Stimulated activated CD4-positive, alpha-beta T cell treated with anti-CD3 and anti-CD28 coated beads, Interleukin-1b, Interleukin-23, amount 100 ng/mL, for 4 hours (primary cell): Measurements from ENCODE around the gene TBX3.
A peak's percentile ranks its signal among the peaks of the same experiment; 100 is the strongest.

ENCODE experiments used
- DNase-seq, 2 donors: peaks; one replicate each; pipeline ENCODE4 v3.0.0-alpha.2; 2020; ENCODE audit warnings: low read depth in 2 of 2

Gene TBX3

DNA sequence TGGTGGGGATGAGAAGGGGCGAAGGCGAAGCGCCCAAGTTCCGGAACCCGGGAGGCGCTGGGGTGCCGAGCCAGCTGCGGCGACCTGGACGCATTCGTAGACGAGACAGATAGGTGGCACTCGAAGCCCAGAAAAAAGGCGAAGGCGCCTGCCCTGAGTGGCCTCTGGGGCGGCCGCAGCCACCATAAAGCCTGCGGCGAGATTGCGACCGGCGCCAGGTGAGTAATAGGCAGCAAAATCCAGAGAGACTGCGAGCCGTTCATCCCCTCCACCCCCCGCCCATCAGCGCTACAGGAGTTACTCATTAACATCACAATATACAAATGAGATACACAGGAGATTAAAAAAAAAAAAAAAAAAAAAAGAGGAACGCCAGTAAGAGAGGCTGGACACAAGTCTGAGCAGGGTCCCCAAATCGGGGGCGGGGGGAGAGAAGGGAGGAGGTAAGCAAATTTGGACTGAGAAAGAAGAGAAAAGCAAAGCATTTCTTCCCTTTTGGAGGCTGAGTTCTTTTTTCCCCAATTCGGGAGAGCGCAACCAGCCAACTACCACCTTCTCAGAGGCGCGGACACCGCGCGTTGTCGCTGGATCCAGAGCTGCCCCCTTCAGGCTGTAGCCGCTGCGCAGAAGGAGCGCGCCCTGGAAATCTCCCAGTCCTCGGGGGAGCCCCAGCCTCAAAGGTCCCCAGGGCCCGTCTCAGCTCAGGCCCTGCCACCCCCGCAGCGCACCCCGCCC is 15.7 kb downstream of the TBX3 start:
- no peak for DNase-seq

DNA sequence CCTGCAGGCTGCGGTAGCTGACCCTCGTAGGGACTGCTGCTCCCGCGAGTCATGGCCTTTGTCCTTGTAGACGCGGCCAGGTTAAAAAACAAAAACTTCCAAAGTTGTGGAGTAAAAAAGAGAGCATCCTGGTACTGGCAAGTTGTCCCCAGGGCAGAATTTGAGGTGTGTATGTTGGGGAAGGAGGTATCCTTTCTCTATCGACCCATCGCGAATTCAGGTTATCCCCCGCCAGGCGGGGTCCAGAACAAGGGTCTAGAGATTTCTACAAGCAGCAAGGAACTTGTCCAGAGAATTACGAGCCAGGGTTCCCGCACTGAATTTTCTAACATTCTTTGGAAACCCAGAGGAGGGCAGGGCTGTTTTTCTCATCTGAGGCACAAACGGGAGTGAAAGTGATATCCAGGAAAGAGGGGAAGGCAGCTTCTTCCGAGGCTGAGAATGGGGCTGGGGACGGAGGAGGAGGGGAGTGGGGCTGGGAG is 16.3 kb downstream of the TBX3 start:
- no peak for DNase-seq

DNA sequence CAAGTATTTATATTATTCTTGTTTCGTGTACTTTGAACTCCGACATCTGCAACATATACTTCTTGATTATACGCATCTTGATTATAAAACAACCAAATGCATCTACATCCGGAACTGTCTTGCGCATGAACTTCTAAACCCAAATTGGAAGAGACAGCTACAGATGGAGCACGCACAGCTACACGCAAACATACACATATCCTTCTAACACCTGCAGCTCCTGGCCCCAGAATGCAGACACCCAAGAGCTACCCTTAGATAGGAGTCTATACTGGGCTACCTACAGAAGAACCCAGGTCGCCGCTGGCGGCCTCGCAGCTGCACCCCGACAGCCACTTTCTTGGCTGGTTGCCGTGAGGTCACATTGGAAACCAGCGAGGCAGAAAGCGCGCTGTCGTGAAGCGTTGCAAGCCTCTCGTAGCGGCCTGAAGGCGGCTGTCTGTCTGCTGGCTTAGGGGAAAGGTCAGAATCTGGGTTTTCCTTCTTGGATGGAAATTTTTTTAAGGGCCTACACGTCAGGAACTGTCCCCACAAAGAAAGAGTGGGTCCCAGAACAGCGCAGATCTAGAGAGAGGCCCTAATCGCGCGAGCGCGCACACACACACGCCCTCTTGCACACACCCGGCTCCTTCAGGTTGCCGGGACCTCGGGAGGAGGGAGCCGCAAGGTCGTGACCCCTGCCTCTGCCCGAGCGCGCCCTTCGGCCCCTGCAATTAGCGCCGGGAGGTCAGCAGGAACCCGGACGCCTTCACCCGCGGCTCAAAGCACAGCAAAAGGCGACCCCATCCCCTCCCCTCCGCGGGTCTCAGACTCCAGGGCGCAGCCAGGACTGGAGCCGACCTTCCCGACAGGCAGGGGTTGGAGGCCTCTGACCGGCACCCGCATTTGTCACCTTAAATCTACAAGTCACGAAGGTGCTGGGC is 17.0 kb downstream of the TBX3 start:
- DNase-seq: no peak

DNA sequence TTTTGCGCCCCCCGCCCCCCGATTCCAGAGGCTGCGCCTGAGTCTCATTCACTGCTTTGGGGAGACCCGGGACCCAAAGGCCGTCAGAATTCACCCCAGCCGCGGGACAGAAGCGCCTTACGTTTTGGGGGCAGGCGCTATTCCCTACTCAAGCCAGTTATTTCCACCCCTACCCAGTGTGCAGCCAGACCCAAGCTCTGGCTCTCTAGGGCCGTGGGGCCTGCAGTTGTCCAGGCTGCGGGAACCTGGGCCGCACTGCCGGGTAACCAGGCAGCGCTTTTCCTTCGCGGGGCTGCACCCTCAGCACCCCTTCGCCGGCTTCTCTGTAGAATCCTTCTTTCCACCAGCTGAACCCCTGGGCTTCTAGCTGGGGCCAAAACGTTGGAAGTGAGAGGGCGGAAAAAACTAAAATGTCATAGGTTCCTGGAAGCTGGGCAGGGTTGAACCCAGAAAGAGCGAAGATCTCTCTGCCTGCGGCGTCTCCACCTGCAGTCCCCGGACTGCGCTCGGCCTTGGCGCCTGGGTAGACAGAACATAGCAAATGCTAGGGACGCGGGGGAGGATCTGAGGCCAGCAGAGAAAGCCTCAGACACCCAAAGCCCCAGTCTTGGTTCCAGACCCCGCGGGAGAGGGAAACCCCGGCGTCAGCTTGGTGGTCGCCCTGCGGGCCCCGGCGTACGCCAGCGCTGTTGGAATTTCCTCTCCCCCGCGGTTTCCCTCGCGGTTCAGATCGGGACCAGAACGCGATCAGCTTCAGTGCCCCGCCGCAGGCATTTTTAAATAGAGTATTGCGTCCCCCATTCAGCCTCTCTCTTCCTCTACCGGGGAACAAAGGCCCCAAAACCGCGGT is 18.3 kb downstream of the TBX3 start:
- no peak for DNase-seq

DNA sequence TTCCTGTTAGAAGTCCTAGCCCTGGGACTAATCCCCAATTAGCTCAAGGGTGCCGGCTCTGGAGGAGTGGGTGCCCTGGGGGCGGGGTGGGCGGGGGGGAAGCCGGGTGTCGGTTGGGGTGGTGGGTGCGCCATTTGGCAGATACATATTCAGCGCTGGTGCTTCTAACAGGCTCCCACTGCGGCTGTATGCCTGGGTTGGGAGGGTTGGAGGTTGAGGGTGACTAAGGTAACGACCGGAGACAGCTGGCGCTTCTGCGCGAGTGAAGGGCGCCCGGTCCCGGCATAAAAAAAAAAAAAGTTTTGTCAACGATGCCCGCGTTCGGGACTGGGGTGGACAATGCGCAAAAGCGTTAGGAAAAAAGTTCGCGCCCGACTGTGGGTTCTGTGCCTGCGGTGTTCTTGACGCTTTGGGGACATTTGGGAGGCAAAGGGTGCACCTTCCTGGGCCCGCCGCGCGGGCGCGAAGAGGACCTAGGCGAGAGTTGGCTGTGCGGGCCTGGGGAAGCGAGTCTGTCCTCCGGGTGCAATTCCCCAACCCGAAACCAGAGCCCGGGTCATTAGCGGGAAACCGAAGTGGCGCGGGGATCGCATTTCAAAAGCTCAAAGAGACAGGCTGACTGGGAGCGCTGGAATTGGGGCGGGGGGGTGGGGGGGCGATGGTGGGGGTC is 19.2 kb downstream of the TBX3 start:
- DNase-seq: no peak

GRCh38 chr12:114662512-114663177 is 21.3 kb downstream of the TBX3 start:
- peak; percentile 38 to 53 for DNase-seq

GRCh38 chr12:114661245-114661644 is 22.7 kb downstream of the TBX3 start:
- DNase-seq: no peak

DNA sequence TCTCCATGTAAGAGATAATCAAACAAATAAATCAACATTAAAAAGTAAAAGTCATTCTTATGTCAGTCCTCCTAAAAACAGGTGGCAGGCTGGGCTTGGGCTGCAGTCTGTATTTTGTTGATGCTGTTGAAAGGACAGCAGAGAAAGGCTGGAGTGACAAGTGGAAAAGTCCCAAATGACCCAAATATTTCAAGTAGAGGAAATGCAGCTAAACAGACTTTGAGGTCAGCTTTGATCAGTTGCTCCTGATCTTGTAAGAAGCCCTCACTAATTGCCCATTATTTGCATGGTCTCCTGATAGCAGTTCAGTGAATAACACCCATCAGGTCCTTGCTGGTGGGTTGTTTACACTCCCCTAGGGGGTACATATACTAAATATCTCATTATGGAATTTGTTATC is 24.9 kb downstream of the TBX3 start:
- DNase-seq: no peak

GRCh38 chr12:114658002-114658441 is 26.0 kb downstream of the TBX3 start:
- DNase-seq: no peak

- no peak for DNase-seq
Measured at GRCh38 chr12:114657597-114657920, 26.4 kb downstream of the TBX3 start.

- no peak for DNase-seq
Measured at GRCh38 chr12:114656906-114657596, 26.9 kb downstream of the TBX3 start.

- DNase-seq: no peak
Measured at GRCh38 chr12:114655934-114656749, 27.8 kb downstream of the TBX3 start.

DNA sequence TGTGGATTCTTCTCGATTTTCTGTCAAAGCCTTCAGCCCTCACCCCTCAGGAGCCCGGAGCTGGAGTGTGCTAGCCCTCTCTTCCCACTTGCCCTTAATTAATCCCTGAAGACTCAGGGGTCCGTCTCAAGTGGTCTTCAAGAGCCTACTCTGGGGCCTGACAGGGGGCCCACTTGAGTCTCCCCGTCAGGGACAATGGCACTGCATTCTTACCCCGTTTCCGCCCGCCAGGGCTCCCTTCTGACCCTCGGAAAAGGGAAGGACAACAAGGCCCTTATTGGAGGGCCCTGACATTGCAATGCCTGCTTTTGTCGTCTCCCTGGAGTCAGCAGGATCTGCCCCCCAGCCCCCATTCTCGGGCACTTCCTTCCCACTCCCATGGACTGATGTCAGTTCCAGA is 34.4 kb downstream of the TBX3 start:
- DNase-seq: no peak

- DNase-seq: no peak
Measured at GRCh38 chr12:114648711-114649110, 35.3 kb downstream of the TBX3 start.

GRCh38 chr12:114638790-114639435 is 45.1 kb downstream of the TBX3 start:
- DNase-seq: no peak

GRCh38 chr12:114636723-114637480 is 47.1 kb downstream of the TBX3 start:
- no peak for DNase-seq

- DNase-seq: no peak
Measured at GRCh38 chr12:114631242-114631641, 52.7 kb downstream of the TBX3 start.

DNA sequence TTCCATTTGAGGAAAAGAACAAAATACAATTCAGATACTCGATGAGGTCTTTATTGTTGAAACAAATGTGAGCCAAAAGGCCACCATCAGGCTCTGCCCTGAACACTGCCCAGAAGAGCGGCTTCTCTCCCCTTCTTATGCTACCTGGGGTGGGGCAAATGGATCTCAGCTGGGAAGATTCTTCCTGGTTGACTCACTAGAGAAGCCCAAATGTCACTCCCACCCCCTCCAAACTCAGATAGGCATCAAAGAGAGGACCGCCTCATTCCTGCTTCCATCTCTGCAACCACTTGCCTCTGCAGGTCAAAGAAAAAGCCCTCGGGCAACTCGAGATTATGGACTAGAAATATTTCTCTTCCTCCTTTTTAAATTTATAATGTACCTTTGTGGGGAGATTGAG is 55.8 kb downstream of the TBX3 start:
- DNase-seq: no peak
